Progenitor cell of endocrine pancreas (in vitro differentiated cells): ENCODE results near the gene EXO1. TPM values are rescaled to one million over a fixed set of nuclear protein-coding genes. Genes with fewer than 3 reads are reported as not detected.
"Not testable (repeated sequence)": the region's sequence is repeated elsewhere in the genome, so short reads cannot be mapped to it uniquely, and the experiment has no call there.

ENCODE experiments used
- DNase-seq: peaks from one replicate; pipeline ENCODE4 v3.0.0; 2021; ENCODE audit warnings: low spot score; ENCODE audit not compliant: unreplicated experiment
- H3K27ac Mint-ChIP-seq: 2 replicates; pipeline ENCODE4 v1.8.0; 2021; ENCODE audit warnings: mild to moderate bottlenecking, moderate library complexity, mixed read lengths
- H3K27me3 Mint-ChIP-seq: 2 replicates; pipeline ENCODE4 v1.8.0; 2021; ENCODE audit warnings: mixed read lengths
- H3K36me3 Mint-ChIP-seq: 2 replicates; pipeline ENCODE4 v1.8.0; 2022; ENCODE audit warnings: mixed read lengths; ENCODE audit not compliant: insufficient read depth
- H3K4me1 Mint-ChIP-seq: 2 replicates; pipeline ENCODE4 v1.8.0; 2021; ENCODE audit warnings: low read depth, mixed read lengths
- H3K4me3 Mint-ChIP-seq: 2 replicates; pipeline ENCODE4 v1.8.0; 2021; ENCODE audit warnings: low read depth, mild to moderate bottlenecking, moderate library complexity, mixed read lengths
- H3K9me3 Mint-ChIP-seq: 2 replicates; pipeline ENCODE4 v1.8.0; 2021; ENCODE audit warnings: low read depth, mixed read lengths
- CTCF ChIP-seq: fragments of 200-600 bp; sonication (generic); IDR thresholded peaks from one replicate; pipeline ENCODE4 v1.5.0; 2021; ENCODE audit warnings: antibody characterized with exemption, mild to moderate bottlenecking; ENCODE audit not compliant: unreplicated experiment
- total RNA-seq: library from RNA; stranded (reverse); gene quantifications from 2 replicates; pipeline ENCODE4 v1.2.1, GENCODE V29; 2021

The EXO1 gene
- total RNA-seq, 1 donor from 2014 or later = 12.5 TPM

GRCh38 chr1:241825581-241825980, 22.4 kb upstream of the EXO1 start:
- H3K4me3 Mint-ChIP-seq = no peak overlapping the region
- H3K27me3 Mint-ChIP-seq = peaks cover 9% of the 10 kb centered on the region
- H3K27ac Mint-ChIP-seq = no peak overlapping the region
- no peak for TF ChIP-seq CTCF
- H3K4me1 Mint-ChIP-seq = peaks cover 5% of the 10 kb centered on the region
- no peaks in the 10 kb centered on the region for H3K9me3 Mint-ChIP-seq
- DNase-seq = no peak
- no peaks in the 10 kb centered on the region for H3K36me3 Mint-ChIP-seq

GRCh38 chr1:241826613-241827012, 21.4 kb upstream of the EXO1 start:
- not testable (repeated sequence) for H3K36me3 Mint-ChIP-seq, H3K27ac Mint-ChIP-seq, DNase-seq, H3K9me3 Mint-ChIP-seq, H3K4me1 Mint-ChIP-seq, H3K4me3 Mint-ChIP-seq
- H3K27me3 Mint-ChIP-seq = peaks cover 10% of the 10 kb centered on the region

GRCh38 chr1:241827264-241827663, 20.7 kb upstream of the EXO1 start:
- no peaks in the 10 kb centered on the region for H3K36me3 Mint-ChIP-seq
- H3K27ac Mint-ChIP-seq = no peak overlapping the region
- no peak overlapping the region for H3K4me3 Mint-ChIP-seq

GRCh38 chr1:241828463-241829021, 19.5 kb upstream of the EXO1 start:
- peaks cover 21% of the 10 kb centered on the region for H3K27me3 Mint-ChIP-seq
- no peak overlapping the region for H3K27ac Mint-ChIP-seq
- peaks cover 5% of the 10 kb centered on the region for H3K4me1 Mint-ChIP-seq
- no peak for DNase-seq
- no peaks in the 10 kb centered on the region for H3K36me3 Mint-ChIP-seq
- H3K9me3 Mint-ChIP-seq = no peaks in the 10 kb centered on the region
- no peak for TF ChIP-seq CTCF
- H3K4me3 Mint-ChIP-seq = no peak overlapping the region

More at GRCh38 chr1:241827264-241827663, 20.7 kb upstream of the EXO1 start:
- no peak for DNase-seq
- no peaks in the 10 kb centered on the region for H3K9me3 Mint-ChIP-seq
- peaks cover 5% of the 10 kb centered on the region for H3K4me1 Mint-ChIP-seq
- peaks cover 15% of the 10 kb centered on the region for H3K27me3 Mint-ChIP-seq
- TF ChIP-seq CTCF = no peak

- Mint-ChIP-seq H3K9me3 (no peaks in the 10 kb centered on the region), H3K4me1 (peaks cover 5% of the 10 kb centered on the region), H3K27me3 (peaks cover 15% of the 10 kb centered on the region), H3K4me3 (no peak overlapping the region), H3K36me3 (no peaks in the 10 kb centered on the region), H3K27ac (no peak overlapping the region)
- no peak for DNase-seq
- no peak for TF ChIP-seq CTCF
Measured at GRCh38 chr1:241829468-241829867, 18.5 kb upstream of the EXO1 start.

- DNase-seq = no peak
- Mint-ChIP-seq H3K36me3 (no peaks in the 10 kb centered on the region), H3K27ac (no peak overlapping the region), H3K4me1 (no peaks in the 10 kb centered on the region), H3K27me3 (peaks cover 17% of the 10 kb centered on the region), H3K9me3 (no peaks in the 10 kb centered on the region), H3K4me3 (no peak overlapping the region)
- peak; percentile 76 for TF ChIP-seq CTCF
Measured at GRCh38 chr1:241834733-241835377, 13.1 kb upstream of the EXO1 start.
